HCT116 (cell line): ENCODE data around the gene FGF11. TPM values are rescaled to one million over a fixed set of nuclear protein-coding genes. Genes with fewer than 3 reads are reported as not detected.

Experiments
- ATAC-seq: fragments of 200-7000 bp; cut with Tn5 transposase; 2 replicates; pipeline ENCODE4 v1.9.1; 2020; ENCODE audit warnings: mild to moderate bottlenecking, moderate library complexity
- BruUV-seq: library from RNA; stranded (reverse); fragments of 400-500 nt; replicated peaks from 2 replicates; lab custom pipeline; 2021; lab: Mats Ljungman, UMichigan
- CTCF ChIA-PET: fragments of 300-600 bp; sonication (Branson Sonifier 250); formaldehyde crosslinking; loops from one replicate; lab custom pipeline; 2021; ENCODE audit warnings: antibody characterized with exemption; lab: Charles Lee
- POLR2A ChIA-PET: fragments of 300-600, 350-600 bp; sonication (Branson Sonifier 250); formaldehyde crosslinking; loops from one replicate; lab custom pipeline; 2021; ENCODE audit warnings: antibody characterized with exemption; lab: Charles Lee
- RAD21 ChIA-PET, 2 experiments: fragments of 300-600 bp; sonication (Branson Sonifier 250); formaldehyde crosslinking; loops; one replicate each; lab custom pipeline; 2023; ENCODE audit warnings: low total read pairs in 2 of 2; ENCODE audit not compliant: uncharacterized antibody in 2 of 2, unreplicated experiment in 2 of 2, low non-redundant PET in 1 of 2; lab: Charles Lee
- DNase-seq: peaks from one replicate; pipeline ENCODE4 v3.0.0-alpha.2; 2010; ENCODE audit warnings: low read depth, low spot score
- H2AFZ ChIP-seq: fragments of 200-600 bp; shearing (Covaris generic), sonication (generic); 2 replicates; pipeline ENCODE4 v1.6.1; 2017; ENCODE audit warnings: low read depth, mixed run types, mixed read lengths, antibody characterized with exemption, low read length; ENCODE audit not compliant: poor library complexity, severe bottlenecking
- H3K27ac ChIP-seq: 2 replicates; pipeline ENCODE4 v1.5.1; 2012; ENCODE audit warnings: low read depth, low read length
- H3K27me3 ChIP-seq: fragments of 200-600 bp; sonication (generic); 2 replicates; pipeline ENCODE4 v1.6.1; 2016; ENCODE audit warnings: mixed run types, low read length, mixed read lengths; ENCODE audit not compliant: insufficient read depth
- H3K36me3 ChIP-seq, 2 experiments: fragments of 200-500 bp in 1 of 2; fragments of 200-600 bp in 1 of 2; sonication (Bioruptor generic) in 1 of 2; sonication (generic) in 1 of 2; 2 replicates each; pipeline versions ENCODE4 v1.5.1 to v1.6.1; 2014 to 2016; ENCODE audit warnings: low read length in 2 of 2, inconsistent platforms in 1 of 2, mixed read lengths in 1 of 2, mixed run types in 1 of 2; ENCODE audit not compliant: insufficient read depth in 2 of 2, control insufficient read depth in 1 of 2
- H3K4me1 ChIP-seq, 2 experiments: fragments of 200-600 bp in 1 of 2; sonication (generic) in 1 of 2; 2 replicates each; pipeline versions ENCODE4 v1.5.1 to v1.6.1; 2012 to 2017; ENCODE audit warnings: low read length in 2 of 2, inconsistent platforms in 1 of 2, mild to moderate bottlenecking in 1 of 2, mixed read lengths in 1 of 2, mixed run types in 1 of 2, moderate library complexity in 1 of 2; ENCODE audit not compliant: insufficient read depth in 2 of 2, control insufficient read depth in 1 of 2
- H3K4me2 ChIP-seq: fragments of 200-600 bp; sonication (generic); 2 replicates; pipeline ENCODE4 v1.6.1; 2017; ENCODE audit warnings: mixed run types, low read length, mixed read lengths
- H3K4me3 ChIP-seq, 2 experiments: fragments of 200-600 bp in 1 of 2; sonication (generic) in 1 of 2; replicated peaks in 1 of 2; 2 replicates each; pipeline ENCODE4 v1.5.1; 2011 to 2016; ENCODE audit warnings: low read length in 2 of 2, control low read depth in 1 of 2, low read depth in 1 of 2, mild to moderate bottlenecking in 1 of 2, mixed read lengths in 1 of 2, mixed run types in 1 of 2
- H3K79me2 ChIP-seq: fragments of 200-600 bp; sonication (generic); 2 replicates; pipeline ENCODE4 v1.6.1; 2017; ENCODE audit warnings: mild to moderate bottlenecking, mixed run types, low read length, moderate library complexity, mixed read lengths; ENCODE audit not compliant: insufficient read depth
- H3K9ac ChIP-seq: fragments of 200-600 bp; sonication (generic); 2 replicates; pipeline ENCODE4 v1.6.1; 2016; ENCODE audit warnings: low read length, mixed read lengths
- H3K9me2 ChIP-seq: fragments of 200-600 bp; sonication (generic), shearing (Covaris generic); 2 replicates; pipeline ENCODE4 v1.6.1; 2017; ENCODE audit warnings: mixed run types, mild to moderate bottlenecking, moderate library complexity; ENCODE audit not compliant: insufficient read depth
- H3K9me3 ChIP-seq, 2 experiments: fragments of 200-500 bp in 1 of 2; fragments of 200-600 bp in 1 of 2; sonication (Bioruptor generic) in 1 of 2; sonication (generic) in 1 of 2; 2 replicates each; pipeline ENCODE4 v1.6.1; 2014 to 2017; ENCODE audit warnings: low read length in 2 of 2, mixed read lengths in 2 of 2, inconsistent platforms in 1 of 2, low read depth in 1 of 2, mild to moderate bottlenecking in 1 of 2, mixed run types in 1 of 2, moderate library complexity in 1 of 2; ENCODE audit not compliant: control insufficient read depth in 1 of 2, insufficient read depth in 1 of 2
- H4K20me1 ChIP-seq: fragments of 200-600 bp; sonication (generic), shearing (Covaris generic); 2 replicates; pipeline ENCODE4 v1.6.1; 2017; ENCODE audit warnings: mixed run types, mild to moderate bottlenecking, moderate library complexity; ENCODE audit not compliant: insufficient read depth
- EGR1 ChIP-seq: IDR thresholded peaks from 2 replicates; pipeline ENCODE4 v1.6.1; 2012; ENCODE audit warnings: low read depth
- ELF1 ChIP-seq: IDR thresholded peaks from 2 replicates; pipeline ENCODE4 v1.6.1; 2012; ENCODE audit warnings: low read depth, borderline replicate concordance
- EZH2 ChIP-seq: fragments of 200-600 bp; sonication (generic); IDR thresholded peaks from 2 replicates; pipeline ENCODE4 v1.6.1; 2017; ENCODE audit warnings: antibody characterized with exemption, mixed run types
- EZH2phosphoT487 ChIP-seq: fragments of 200-600 bp; IDR thresholded peaks from 2 replicates; pipeline ENCODE4 v1.6.1; 2018; ENCODE audit warnings: antibody characterized with exemption, borderline replicate concordance
- JUND ChIP-seq: IDR thresholded peaks from 2 replicates; pipeline ENCODE4 v1.6.1; 2012
- POLR2A ChIP-seq: IDR thresholded peaks from 2 replicates; pipeline ENCODE4 v1.7.0; 2011; ENCODE audit warnings: borderline replicate concordance; ENCODE audit not compliant: insufficient read depth, insufficient read length; ENCODE audit errors: extremely low read depth
- POLR2AphosphoS5 ChIP-seq: IDR thresholded peaks from 2 replicates; pipeline ENCODE4 v1.6.1; 2011; ENCODE audit warnings: mild to moderate bottlenecking, low read depth, low read length, moderate library complexity
- RAD21 ChIP-seq: IDR thresholded peaks from 2 replicates; pipeline ENCODE4 v1.6.1; 2012; ENCODE audit warnings: low read depth, mild to moderate bottlenecking
- SIN3A ChIP-seq: IDR thresholded peaks from 2 replicates; pipeline ENCODE4 v1.6.1; 2012; ENCODE audit warnings: low read depth
- SP1 ChIP-seq: IDR thresholded peaks from 2 replicates; pipeline ENCODE4 v1.6.1; 2012; ENCODE audit warnings: low read depth
- SRF ChIP-seq: IDR thresholded peaks from 2 replicates; pipeline ENCODE4 v1.6.1; 2012; ENCODE audit warnings: low read depth
- TCF7L2 ChIP-seq: IDR thresholded peaks from 2 replicates; pipeline ENCODE4 v1.7.0; 2011; ENCODE audit warnings: borderline replicate concordance, inconsistent platforms; ENCODE audit not compliant: insufficient read depth, insufficient read length; ENCODE audit errors: extremely low read depth
- YY1 ChIP-seq: IDR thresholded peaks from 2 replicates; pipeline ENCODE4 v1.6.1; 2011; ENCODE audit warnings: low read length, low read depth, moderate library complexity, mild to moderate bottlenecking; ENCODE audit not compliant: insufficient replicate concordance; ENCODE audit errors: extremely low read depth
- ZFX ChIP-seq: fragments of 450-650 bp; IDR thresholded peaks from 2 replicates; pipeline ENCODE4 v1.6.1; 2017
- intact Hi-C: fragments of 100-400 bp; cut with micrococcal nuclease; formaldehyde crosslinking; loops from 2 replicates; pipeline ENCODE4 v1.10.0; 2022
- total RNA-seq: library from RNA; stranded (reverse); gene quantifications from one replicate; pipeline ENCODE4 v1.2.1, GENCODE V29; 2021; ENCODE audit not compliant: unreplicated experiment
- TF ChIP-seq, protein P1 (sequence below): IDR thresholded peaks from 2 replicates; pipeline ENCODE4 v1.6.1; 2011; ENCODE audit warnings: mild to moderate bottlenecking, low read length, moderate library complexity; ENCODE audit not compliant: insufficient replicate concordance; ENCODE audit errors: extremely low read depth
- TF ChIP-seq, protein P2 (sequence below), 3 experiments: fragments of 200-600 bp in 1 of 3; sonication (generic) in 1 of 3; IDR thresholded peaks in 2 of 3; conservative IDR thresholded peaks in 1 of 3; 2 replicates each; pipeline ENCODE4 v1.5.1; 2012 to 2017; ENCODE audit warnings: low read depth in 2 of 3, low read length in 2 of 3, antibody characterized with exemption in 1 of 3, borderline replicate concordance in 1 of 3, control low read depth in 1 of 3, mild to moderate bottlenecking in 1 of 3, mixed read lengths in 1 of 3, mixed run types in 1 of 3, moderate library complexity in 1 of 3; ENCODE audit not compliant: insufficient read depth in 1 of 3
- TF ChIP-seq, protein P3 (sequence below): IDR thresholded peaks from 2 replicates; pipeline ENCODE4 v1.6.1; 2012; ENCODE audit warnings: low read depth
- TF ChIP-seq, protein P4 (sequence below): IDR thresholded peaks from 2 replicates; pipeline ENCODE4 v1.6.1; 2012

The FGF11 gene
- total RNA-seq, 1 experiment from 2014 or later: 6.1 TPM

DNA sequence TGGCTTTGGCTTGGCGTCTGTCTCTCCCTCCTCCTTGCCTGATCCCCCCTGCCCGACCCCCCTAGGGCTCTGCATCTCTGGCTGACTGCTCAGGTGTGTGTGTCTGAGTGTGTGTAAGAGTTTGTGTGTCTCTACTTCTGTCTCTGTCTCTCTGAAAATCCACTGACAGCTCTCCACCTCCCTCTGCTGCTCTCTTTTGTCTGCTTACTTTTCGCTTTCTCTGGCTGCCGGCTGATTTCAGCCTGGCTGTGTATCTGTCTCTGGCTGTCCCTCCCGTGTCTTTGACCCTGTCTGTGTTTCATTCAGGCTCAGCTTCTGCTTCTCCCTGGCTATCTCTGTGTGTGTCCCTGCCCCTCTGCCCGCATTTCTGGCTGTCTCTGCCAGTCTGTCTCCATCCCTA, 23.0 kb upstream of the FGF11 start (continued):
- TF ChIP-seq RAD21 (no peak; the same call in 1 of the 2 replicates), EZH2 (no peak), EZH2phosphoT487 (no peak), SRF (no peak), ELF1 (no peak), POLR2A (no peak)
- TF ChIP-seq, protein P1, sequence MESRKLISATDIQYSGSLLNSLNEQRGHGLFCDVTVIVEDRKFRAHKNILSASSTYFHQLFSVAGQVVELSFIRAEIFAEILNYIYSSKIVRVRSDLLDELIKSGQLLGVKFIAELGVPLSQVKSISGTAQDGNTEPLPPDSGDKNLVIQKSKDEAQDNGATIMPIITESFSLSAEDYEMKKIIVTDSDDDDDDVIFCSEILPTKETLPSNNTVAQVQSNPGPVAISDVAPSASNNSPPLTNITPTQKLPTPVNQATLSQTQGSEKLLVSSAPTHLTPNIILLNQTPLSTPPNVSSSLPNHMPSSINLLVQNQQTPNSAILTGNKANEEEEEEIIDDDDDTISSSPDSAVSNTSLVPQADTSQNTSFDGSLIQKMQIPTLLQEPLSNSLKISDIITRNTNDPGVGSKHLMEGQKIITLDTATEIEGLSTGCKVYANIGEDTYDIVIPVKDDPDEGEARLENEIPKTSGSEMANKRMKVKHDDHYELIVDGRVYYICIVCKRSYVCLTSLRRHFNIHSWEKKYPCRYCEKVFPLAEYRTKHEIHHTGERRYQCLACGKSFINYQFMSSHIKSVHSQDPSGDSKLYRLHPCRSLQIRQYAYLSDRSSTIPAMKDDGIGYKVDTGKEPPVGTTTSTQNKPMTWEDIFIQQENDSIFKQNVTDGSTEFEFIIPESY: no peak

DNA sequence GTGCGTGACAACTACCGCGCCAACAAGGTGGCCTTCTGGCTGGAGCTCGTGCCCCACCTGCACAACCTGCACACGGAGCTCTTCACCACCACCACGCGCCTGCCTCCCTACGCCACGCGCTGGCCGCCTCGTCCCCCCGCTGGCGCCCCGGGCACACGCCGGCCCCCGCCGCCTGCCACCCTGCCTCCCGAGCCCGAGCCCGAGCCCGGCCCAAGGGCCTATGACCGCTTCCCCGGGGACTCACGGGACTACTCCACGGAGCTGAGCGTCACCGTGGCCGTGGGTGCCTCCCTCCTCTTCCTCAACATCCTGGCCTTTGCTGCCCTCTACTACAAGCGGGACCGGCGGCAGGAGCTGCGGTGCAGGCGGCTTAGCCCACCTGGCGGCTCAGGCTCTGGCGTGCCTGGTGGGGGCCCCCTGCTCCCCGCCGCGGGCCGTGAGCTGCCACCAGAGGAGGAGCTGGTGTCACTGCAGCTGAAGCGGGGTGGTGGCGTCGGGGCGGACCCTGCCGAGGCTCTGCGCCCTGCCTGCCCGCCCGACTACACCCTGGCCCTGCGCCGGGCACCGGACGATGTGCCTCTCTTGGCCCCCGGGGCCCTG, 22.2 kb upstream of the FGF11 start:
- Histone ChIP-seq H3K9me3 (no peaks in the 10 kb centered on the region), H3K79me2 (no peaks in the 10 kb centered on the region), H3K9ac (no peak overlapping the region), H3K4me2 (no peak overlapping the region), H3K4me1 (peaks cover 0 to 3% of the 10 kb centered on the region in 2 experiments; a peak in 1 of 4 replicates), H3K9me2 (no peaks in the 10 kb centered on the region), H4K20me1 (no peaks in the 10 kb centered on the region), H3K4me3 (no peak overlapping the region), H2AFZ (no peak overlapping the region), H3K27me3 (no peaks in the 10 kb centered on the region), H3K27ac (no peak overlapping the region), H3K36me3 (peaks cover 0 to 3% of the 10 kb centered on the region in 2 experiments; a peak in 1 of 4 replicates)
- DNase-seq (no peak), ATAC-seq (no peak)
- CTCF ChIA-PET: no interaction called here
- intact Hi-C loops: no loop called here
- no TSS peak for BruUV-seq
- RAD21 ChIA-PET: no interaction called here
- POLR2A ChIA-PET: interaction anchor here (0.6 kb wide), 1 partner anchor 13 kb away, joined by 6 read pairs; the partner anchor contains the start of gene TMEM256
- TF ChIP-seq TCF7L2 (no peak), YY1 (no peak), POLR2A (no peak), SRF (no peak), EZH2 (no peak), EGR1 (no peak), SP1 (no peak), ZFX (no peak), SIN3A (no peak), POLR2AphosphoS5 (no peak), JUND (no peak)
- TF ChIP-seq, protein P2, sequence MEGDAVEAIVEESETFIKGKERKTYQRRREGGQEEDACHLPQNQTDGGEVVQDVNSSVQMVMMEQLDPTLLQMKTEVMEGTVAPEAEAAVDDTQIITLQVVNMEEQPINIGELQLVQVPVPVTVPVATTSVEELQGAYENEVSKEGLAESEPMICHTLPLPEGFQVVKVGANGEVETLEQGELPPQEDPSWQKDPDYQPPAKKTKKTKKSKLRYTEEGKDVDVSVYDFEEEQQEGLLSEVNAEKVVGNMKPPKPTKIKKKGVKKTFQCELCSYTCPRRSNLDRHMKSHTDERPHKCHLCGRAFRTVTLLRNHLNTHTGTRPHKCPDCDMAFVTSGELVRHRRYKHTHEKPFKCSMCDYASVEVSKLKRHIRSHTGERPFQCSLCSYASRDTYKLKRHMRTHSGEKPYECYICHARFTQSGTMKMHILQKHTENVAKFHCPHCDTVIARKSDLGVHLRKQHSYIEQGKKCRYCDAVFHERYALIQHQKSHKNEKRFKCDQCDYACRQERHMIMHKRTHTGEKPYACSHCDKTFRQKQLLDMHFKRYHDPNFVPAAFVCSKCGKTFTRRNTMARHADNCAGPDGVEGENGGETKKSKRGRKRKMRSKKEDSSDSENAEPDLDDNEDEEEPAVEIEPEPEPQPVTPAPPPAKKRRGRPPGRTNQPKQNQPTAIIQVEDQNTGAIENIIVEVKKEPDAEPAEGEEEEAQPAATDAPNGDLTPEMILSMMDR (IDR thresholded peaks at IDR 0.05 in 2 of 3, conservative IDR thresholded peaks at IDR 0.05 in 1 of 3; ENCODE audit: borderline replicate concordance in 1 of 3, insufficient read depth in 1 of 3, low read depth in 2 of 3, low read length in 2 of 3): no peak
- TF ChIP-seq, protein P3, sequence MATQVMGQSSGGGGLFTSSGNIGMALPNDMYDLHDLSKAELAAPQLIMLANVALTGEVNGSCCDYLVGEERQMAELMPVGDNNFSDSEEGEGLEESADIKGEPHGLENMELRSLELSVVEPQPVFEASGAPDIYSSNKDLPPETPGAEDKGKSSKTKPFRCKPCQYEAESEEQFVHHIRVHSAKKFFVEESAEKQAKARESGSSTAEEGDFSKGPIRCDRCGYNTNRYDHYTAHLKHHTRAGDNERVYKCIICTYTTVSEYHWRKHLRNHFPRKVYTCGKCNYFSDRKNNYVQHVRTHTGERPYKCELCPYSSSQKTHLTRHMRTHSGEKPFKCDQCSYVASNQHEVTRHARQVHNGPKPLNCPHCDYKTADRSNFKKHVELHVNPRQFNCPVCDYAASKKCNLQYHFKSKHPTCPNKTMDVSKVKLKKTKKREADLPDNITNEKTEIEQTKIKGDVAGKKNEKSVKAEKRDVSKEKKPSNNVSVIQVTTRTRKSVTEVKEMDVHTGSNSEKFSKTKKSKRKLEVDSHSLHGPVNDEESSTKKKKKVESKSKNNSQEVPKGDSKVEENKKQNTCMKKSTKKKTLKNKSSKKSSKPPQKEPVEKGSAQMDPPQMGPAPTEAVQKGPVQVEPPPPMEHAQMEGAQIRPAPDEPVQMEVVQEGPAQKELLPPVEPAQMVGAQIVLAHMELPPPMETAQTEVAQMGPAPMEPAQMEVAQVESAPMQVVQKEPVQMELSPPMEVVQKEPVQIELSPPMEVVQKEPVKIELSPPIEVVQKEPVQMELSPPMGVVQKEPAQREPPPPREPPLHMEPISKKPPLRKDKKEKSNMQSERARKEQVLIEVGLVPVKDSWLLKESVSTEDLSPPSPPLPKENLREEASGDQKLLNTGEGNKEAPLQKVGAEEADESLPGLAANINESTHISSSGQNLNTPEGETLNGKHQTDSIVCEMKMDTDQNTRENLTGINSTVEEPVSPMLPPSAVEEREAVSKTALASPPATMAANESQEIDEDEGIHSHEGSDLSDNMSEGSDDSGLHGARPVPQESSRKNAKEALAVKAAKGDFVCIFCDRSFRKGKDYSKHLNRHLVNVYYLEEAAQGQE: no peak
- TF ChIP-seq, protein P4, sequence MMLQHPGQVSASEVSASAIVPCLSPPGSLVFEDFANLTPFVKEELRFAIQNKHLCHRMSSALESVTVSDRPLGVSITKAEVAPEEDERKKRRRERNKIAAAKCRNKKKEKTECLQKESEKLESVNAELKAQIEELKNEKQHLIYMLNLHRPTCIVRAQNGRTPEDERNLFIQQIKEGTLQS: no peak
